Nephron (organoid): ENCODE data around the gene EPS8L2.
A peak's percentile ranks its signal among the peaks of the same experiment; 100 is the strongest.

ENCODE experiments used
- H3K27ac Mint-ChIP-seq, 3 experiments: 2 replicates each; pipeline ENCODE4 v1.8.0; 2020; ENCODE audit warnings: mixed read lengths in 3 of 3, mild to moderate bottlenecking in 2 of 3, moderate library complexity in 1 of 3
- H3K27me3 Mint-ChIP-seq: 2 replicates; pipeline ENCODE4 v1.8.0; 2021; ENCODE audit warnings: low read depth, mild to moderate bottlenecking, moderate library complexity, mixed read lengths
- H3K36me3 Mint-ChIP-seq: 2 replicates; pipeline ENCODE4 v1.8.0; 2020; ENCODE audit warnings: low read depth, mixed read lengths
- H3K4me1 Mint-ChIP-seq: 2 replicates; pipeline ENCODE4 v1.8.0; 2020; ENCODE audit warnings: mixed read lengths
- H3K4me3 Mint-ChIP-seq, 3 experiments: 2 replicates each; pipeline ENCODE4 v1.8.0; 2020; ENCODE audit warnings: mild to moderate bottlenecking in 3 of 3, mixed read lengths in 3 of 3, moderate library complexity in 2 of 3
- H3K9me3 Mint-ChIP-seq: 2 replicates; pipeline ENCODE4 v1.8.0; 2020; ENCODE audit warnings: mixed read lengths
- CTCF ChIP-seq, 3 experiments: fragments of 200-600 bp; sonication (generic); IDR thresholded peaks; one replicate each; pipeline ENCODE4 v1.5.0; 2021; ENCODE audit warnings: antibody characterized with exemption in 3 of 3; ENCODE audit not compliant: unreplicated experiment in 3 of 3

The EPS8L2 gene

DNA sequence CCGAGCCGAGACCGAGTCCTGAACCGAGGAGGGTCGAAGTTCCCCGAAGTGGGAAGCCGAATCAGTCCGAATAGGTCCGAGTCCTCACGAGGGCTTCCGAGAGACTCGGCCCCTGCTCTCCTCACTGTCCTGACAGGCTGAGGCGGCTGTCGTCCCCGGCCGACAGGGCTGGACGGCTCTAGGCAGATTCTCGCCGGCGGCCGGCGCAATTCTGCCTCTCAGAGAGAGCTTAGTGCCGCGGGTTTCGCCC is 10.8 kb upstream of the EPS8L2 start:
- H3K27ac Mint-ChIP-seq, result peak overlapping the region; percentile 98 to 99 (median 99)
- no peak for TF ChIP-seq CTCF (IDR thresholded peaks at IDR 0.05; ENCODE audit: unreplicated experiment in 3 of 3)
- no peaks in the 10 kb centered on the region for H3K9me3 Mint-ChIP-seq
- H3K27me3 Mint-ChIP-seq, result peaks cover 5% of the 10 kb centered on the region
- H3K36me3 Mint-ChIP-seq, result peaks cover 11% of the 10 kb centered on the region
- peak overlapping the region; percentile 89 to 91 (median 91) for H3K4me3 Mint-ChIP-seq
- H3K4me1 Mint-ChIP-seq, result peaks cover 49% of the 10 kb centered on the region

DNA sequence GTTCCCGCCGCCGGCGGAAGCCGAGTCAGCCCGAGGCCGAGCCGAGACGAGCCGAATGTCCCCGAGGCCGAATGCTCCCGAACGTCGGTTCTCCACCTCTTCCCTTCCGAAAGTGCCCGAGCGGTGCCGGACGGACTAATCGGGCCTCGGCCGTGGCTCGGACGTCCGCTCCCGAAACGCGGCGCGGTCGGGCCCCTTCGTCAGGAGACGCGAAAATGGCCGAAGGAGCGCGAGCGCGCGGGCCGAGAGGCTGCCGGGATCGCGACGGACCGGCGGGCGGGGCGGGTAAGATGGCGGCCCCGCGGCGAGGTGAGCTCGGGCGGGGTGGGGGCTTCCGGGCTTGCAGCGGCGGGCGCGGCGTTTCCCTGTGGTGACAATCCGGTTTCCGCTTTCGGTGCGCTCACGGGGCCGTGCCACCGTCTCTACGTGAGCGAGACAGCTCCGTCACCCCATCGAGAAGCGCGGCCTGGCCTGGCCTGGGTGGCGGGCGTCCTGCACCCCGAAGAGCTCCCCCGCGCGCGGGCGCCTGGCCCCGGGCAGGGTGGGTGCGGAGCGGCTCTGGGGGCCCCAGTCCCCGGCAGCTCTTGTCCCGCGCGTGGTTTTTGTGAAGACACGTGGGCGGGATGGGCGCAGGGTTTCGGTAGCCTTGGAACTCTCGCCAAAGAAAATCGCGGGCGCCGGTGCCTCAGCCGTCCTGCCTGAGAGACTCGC is 10.3 kb upstream of the EPS8L2 start, which contains the start of gene TMEM80:
Gene TMEM80, plus strand, starts transcription at position 279 of the 711 bp plus-strand sequence. Its CDS starts 12 bp downstream, at position 291.
- H3K27ac Mint-ChIP-seq, result peak within 1 kb of the TSS; percentile 98 to 99 (median 99)
- peaks cover 5% of the 10 kb centered on the region for H3K27me3 Mint-ChIP-seq
- H3K9me3 Mint-ChIP-seq, result no peaks in the 10 kb centered on the region
- H3K4me1 Mint-ChIP-seq, result peaks cover 47% of the 10 kb centered on the region
- peak within 1 kb of the TSS; percentile 89 to 91 (median 91) for H3K4me3 Mint-ChIP-seq
- TF ChIP-seq CTCF (IDR thresholded peaks at IDR 0.05; ENCODE audit: unreplicated experiment in 3 of 3), result no peak
- peaks cover 13% of the 10 kb centered on the region for H3K36me3 Mint-ChIP-seq

GRCh38 chr11:696955-697491 is 9.0 kb upstream of the EPS8L2 start:
- TF ChIP-seq CTCF (IDR thresholded peaks at IDR 0.05; ENCODE audit: unreplicated experiment in 3 of 3), result no peak
- Mint-ChIP-seq H3K27ac (peak overlapping the region; percentile 96 to 99 (median 98)), H3K36me3 (peaks cover 15% of the 10 kb centered on the region), H3K4me1 (peaks cover 35% of the 10 kb centered on the region), H3K9me3 (no peaks in the 10 kb centered on the region), H3K4me3 (peak overlapping the region; percentile 89 to 91 (median 91)), H3K27me3 (peaks cover 1% of the 10 kb centered on the region)

DNA sequence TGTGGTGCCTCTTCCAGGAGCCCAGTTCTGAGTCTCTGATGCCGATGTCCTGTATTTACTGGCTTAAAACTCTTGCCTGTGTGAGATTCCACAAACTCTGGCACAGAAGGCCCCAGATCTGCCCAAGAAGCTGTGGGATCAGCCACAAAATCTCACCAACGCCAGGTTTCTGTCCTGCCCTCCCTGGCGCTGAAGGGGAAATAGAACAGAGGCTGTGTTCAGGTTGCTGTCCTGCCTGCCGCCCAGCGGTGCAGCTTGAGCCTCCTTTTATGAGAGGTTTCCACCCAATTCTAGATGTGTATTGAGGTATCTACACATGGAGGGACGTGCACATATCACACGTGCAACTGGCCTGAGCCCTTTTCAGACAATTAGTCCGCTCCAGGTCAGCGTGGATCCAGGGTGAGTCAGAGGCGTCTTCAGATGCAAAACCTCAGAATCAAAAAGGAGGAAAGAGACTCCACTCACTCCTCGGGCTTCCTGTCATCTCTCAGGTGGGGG is 8.2 kb upstream of the EPS8L2 start:
- Mint-ChIP-seq H3K27me3 (no peaks in the 10 kb centered on the region), H3K36me3 (peaks cover 15% of the 10 kb centered on the region)

GRCh38 chr11:698493-699115 is 7.4 kb upstream of the EPS8L2 start:
- Mint-ChIP-seq H3K27me3 (no peaks in the 10 kb centered on the region), H3K4me1 (peaks cover 23% of the 10 kb centered on the region), H3K4me3 (peak overlapping the region; percentile 65 to 72 (median 71)), H3K9me3 (no peaks in the 10 kb centered on the region), H3K27ac (peak overlapping the region; percentile 66 to 99 (median 98)), H3K36me3 (peaks cover 15% of the 10 kb centered on the region)
- no peak for TF ChIP-seq CTCF (IDR thresholded peaks at IDR 0.05; ENCODE audit: unreplicated experiment in 3 of 3)

More for the DNA sequence above, 8.2 kb upstream of the EPS8L2 start:
- TF ChIP-seq CTCF (IDR thresholded peaks at IDR 0.05; ENCODE audit: unreplicated experiment in 3 of 3), result no peak
- H3K4me1 Mint-ChIP-seq, result peaks cover 30% of the 10 kb centered on the region
- peak overlapping the region; percentile 71 to 91 (median 72) for H3K4me3 Mint-ChIP-seq
- peak overlapping the region; percentile 96 to 99 (median 98) for H3K27ac Mint-ChIP-seq
- H3K9me3 Mint-ChIP-seq, result no peaks in the 10 kb centered on the region
